Esophagus squamous epithelium (tissue), 4 donors: ENCODE data around the gene CHIC2.

Experiments used
- POLR2A ChIP-seq, 4 donors: fragments of 450-650 bp; IDR thresholded peaks; one replicate each; pipeline ENCODE4 v1.6.1; 2017; ENCODE audit warnings: antibody characterized with exemption in 4 of 4, mild to moderate bottlenecking in 4 of 4, moderate library complexity in 3 of 4
- TF ChIP-seq, protein P1 (sequence below), 6 experiments: fragments of 450-650 bp in 4 of 6; fragments of 200-600 bp in 2 of 6; sonication (generic) in 2 of 6; IDR thresholded peaks; one replicate each; pipeline ENCODE4 v1.5.1; 2016 to 2019; ENCODE audit warnings: antibody characterized with exemption in 6 of 6, mild to moderate bottlenecking in 4 of 6, moderate library complexity in 4 of 6

DNA sequence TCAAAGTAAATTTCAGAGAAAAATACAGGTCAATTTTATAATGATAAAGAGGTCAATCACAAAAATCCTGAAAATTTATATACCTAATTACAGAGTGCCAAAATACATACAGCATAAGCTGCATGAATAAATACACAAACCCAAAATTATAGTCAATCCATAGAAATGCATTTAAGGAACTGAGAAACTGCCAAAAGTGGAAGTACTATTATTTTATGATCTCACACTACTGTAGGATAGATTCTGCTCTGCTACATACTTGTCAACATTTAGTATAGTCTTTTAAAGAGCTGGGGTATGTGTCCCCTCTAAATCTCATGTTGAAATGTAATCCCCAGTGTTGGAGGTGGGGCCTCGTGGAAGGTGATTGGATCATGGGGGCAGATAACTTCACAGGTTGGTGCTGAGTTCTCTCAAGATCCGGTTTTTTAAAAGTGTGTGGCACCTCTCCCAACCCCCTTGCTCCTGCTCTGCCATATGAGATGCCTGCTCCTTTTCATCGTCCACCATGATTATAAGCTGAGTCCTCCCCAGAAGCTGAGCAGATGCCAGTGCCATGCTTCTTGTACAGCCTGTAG lies 31.8 kb downstream of the CHIC2 start:
- TF ChIP-seq POLR2A (IDR thresholded peaks at IDR 0.05) = no peak
- TF ChIP-seq, protein P1, sequence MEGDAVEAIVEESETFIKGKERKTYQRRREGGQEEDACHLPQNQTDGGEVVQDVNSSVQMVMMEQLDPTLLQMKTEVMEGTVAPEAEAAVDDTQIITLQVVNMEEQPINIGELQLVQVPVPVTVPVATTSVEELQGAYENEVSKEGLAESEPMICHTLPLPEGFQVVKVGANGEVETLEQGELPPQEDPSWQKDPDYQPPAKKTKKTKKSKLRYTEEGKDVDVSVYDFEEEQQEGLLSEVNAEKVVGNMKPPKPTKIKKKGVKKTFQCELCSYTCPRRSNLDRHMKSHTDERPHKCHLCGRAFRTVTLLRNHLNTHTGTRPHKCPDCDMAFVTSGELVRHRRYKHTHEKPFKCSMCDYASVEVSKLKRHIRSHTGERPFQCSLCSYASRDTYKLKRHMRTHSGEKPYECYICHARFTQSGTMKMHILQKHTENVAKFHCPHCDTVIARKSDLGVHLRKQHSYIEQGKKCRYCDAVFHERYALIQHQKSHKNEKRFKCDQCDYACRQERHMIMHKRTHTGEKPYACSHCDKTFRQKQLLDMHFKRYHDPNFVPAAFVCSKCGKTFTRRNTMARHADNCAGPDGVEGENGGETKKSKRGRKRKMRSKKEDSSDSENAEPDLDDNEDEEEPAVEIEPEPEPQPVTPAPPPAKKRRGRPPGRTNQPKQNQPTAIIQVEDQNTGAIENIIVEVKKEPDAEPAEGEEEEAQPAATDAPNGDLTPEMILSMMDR (IDR thresholded peaks at IDR 0.05) = no peak
